ENCODE measurements around the gene PVR.
"Not testable (repeated sequence)": the region's sequence is repeated elsewhere in the genome, so short reads cannot be mapped to it uniquely, and the experiment has no call there.

The PVR gene

GRCh38 chr19:44643605-44644401, at the start of gene PVR:
Gene PVR (plus strand): TSS chr19:44643910. CDS start chr19:44644097, 187 bp downstream.
- FAIRE-seq (peak; percentile 28), DNase-seq (ENCODE audit: insufficient read length, low spot score) (peak; percentile 82)

GRCh38 chr19:44596428-44597130, 47.1 kb upstream of the PVR start:
- DNase-seq (ENCODE audit: insufficient read length, low spot score) (no peak), FAIRE-seq (no peak)

GRCh38 chr19:44597131-44597491, 46.6 kb upstream of the PVR start:
- no peak for FAIRE-seq
- DNase-seq (ENCODE audit: insufficient read length, low spot score) = no peak

- DNase-seq (ENCODE audit: insufficient read length, low spot score) = no peak
- FAIRE-seq = no peak
These were observed 45.4 kb upstream of the PVR start for GRCh38 chr19:44598355-44598754.

GRCh38 chr19:44598880-44599279, 44.8 kb upstream of the PVR start:
- DNase-seq (ENCODE audit: insufficient read length, low spot score) (no peak), FAIRE-seq (no peak)

- DNase-seq (ENCODE audit: insufficient read length, low spot score) (no peak), FAIRE-seq (no peak)
These were observed 43.2 kb upstream of the PVR start for GRCh38 chr19:44600466-44600865.

GRCh38 chr19:44602081-44602480, 41.6 kb upstream of the PVR start:
- FAIRE-seq = no peak

GRCh38 chr19:44603201-44603945, 40.3 kb upstream of the PVR start:
- no peak for DNase-seq (ENCODE audit: insufficient read length, low spot score)

More at GRCh38 chr19:44602081-44602480, 41.6 kb upstream of the PVR start:
- DNase-seq (ENCODE audit: insufficient read length, low spot score) = no peak

GRCh38 chr19:44604241-44604640, 39.5 kb upstream of the PVR start:
- DNase-seq (ENCODE audit: insufficient read length, low spot score) (no peak), FAIRE-seq (no peak)

More at GRCh38 chr19:44603201-44603945, 40.3 kb upstream of the PVR start:
- peak; percentile 23 for FAIRE-seq

- FAIRE-seq = no peak
These were observed 38.2 kb upstream of the PVR start for GRCh38 chr19:44605547-44605946.

GRCh38 chr19:44607049-44607448, 36.7 kb upstream of the PVR start:
- DNase-seq (ENCODE audit: insufficient read length, low spot score) (no peak), FAIRE-seq (no peak)

More at GRCh38 chr19:44605547-44605946, 38.2 kb upstream of the PVR start:
- no peak for DNase-seq (ENCODE audit: insufficient read length, low spot score)

- DNase-seq (ENCODE audit: insufficient read length, low spot score) (no peak), FAIRE-seq (no peak)
These were observed 35.8 kb upstream of the PVR start for GRCh38 chr19:44607917-44608316.

- FAIRE-seq = no peak
- no peak for DNase-seq (ENCODE audit: insufficient read length, low spot score)
These were observed 35.3 kb upstream of the PVR start for GRCh38 chr19:44608391-44608821.

- FAIRE-seq (no peak), DNase-seq (ENCODE audit: insufficient read length, low spot score) (no peak)
These were observed 34.5 kb upstream of the PVR start for GRCh38 chr19:44609219-44609618.

GRCh38 chr19:44610497-44610896, 33.2 kb upstream of the PVR start:
- FAIRE-seq; DNase-seq (ENCODE audit: insufficient read length, low spot score): not testable (repeated sequence)

GRCh38 chr19:44611812-44612295, 31.9 kb upstream of the PVR start:
- no peak for FAIRE-seq

GRCh38 chr19:44613295-44614178, 30.2 kb upstream of the PVR start, which contains the start of gene IGSF23:
Gene IGSF23 (plus strand): TSS chr19:44613563. CDS start chr19:44613646, 83 bp downstream.
- FAIRE-seq = peak; percentile 33

More at GRCh38 chr19:44611812-44612295, 31.9 kb upstream of the PVR start:
- no peak for DNase-seq (ENCODE audit: insufficient read length, low spot score)

GRCh38 chr19:44614313-44614712, 29.4 kb upstream of the PVR start:
- FAIRE-seq = no peak
- no peak for DNase-seq (ENCODE audit: insufficient read length, low spot score)

More at GRCh38 chr19:44613295-44614178, 30.2 kb upstream of the PVR start, which contains the start of gene IGSF23:
- DNase-seq (ENCODE audit: insufficient read length, low spot score) = no peak

GRCh38 chr19:44615863-44616247, 27.9 kb upstream of the PVR start:
- FAIRE-seq (no peak), DNase-seq (ENCODE audit: insufficient read length, low spot score) (no peak)
